Osteoblast (primary cell): ENCODE results near the gene OR4C6. TPM values are rescaled to one million over a fixed set of nuclear protein-coding genes. Genes with fewer than 3 reads are reported as not detected.

Experiments used
- DNase-seq: peaks from one replicate; pipeline ENCODE4 v3.0.0; 2011; ENCODE audit warnings: low spot score, mixed read lengths; ENCODE audit not compliant: insufficient read length; ENCODE audit errors: missing footprints
- H2AFZ ChIP-seq: 2 replicates; pipeline ENCODE4 v1.6.0; 2011; ENCODE audit warnings: mild to moderate bottlenecking, low read length
- H3K27ac ChIP-seq: 2 replicates; pipeline ENCODE4 v1.5.1; 2011; ENCODE audit warnings: mild to moderate bottlenecking, low read depth, low read length, moderate library complexity
- H3K27me3 ChIP-seq: 2 replicates; pipeline ENCODE4 v1.6.0; 2012; ENCODE audit warnings: mild to moderate bottlenecking, control low read depth, inconsistent platforms, low read length, moderate library complexity; ENCODE audit not compliant: insufficient read depth
- H3K36me3 ChIP-seq: 2 replicates; pipeline ENCODE4 v1.5.1; 2011; ENCODE audit warnings: mild to moderate bottlenecking, low read length, control low read depth, moderate library complexity; ENCODE audit not compliant: insufficient read depth
- H3K4me1 ChIP-seq: 2 replicates; pipeline ENCODE4 v1.5.1; 2011; ENCODE audit warnings: mild to moderate bottlenecking, low read length, control low read depth, moderate library complexity; ENCODE audit not compliant: insufficient read depth
- H3K4me2 ChIP-seq: 2 replicates; pipeline ENCODE4 v1.6.0; 2011; ENCODE audit warnings: mild to moderate bottlenecking, low read length; ENCODE audit not compliant: insufficient read depth
- H3K4me3 ChIP-seq: fragments of 200-600 bp; sonication (generic); 3 replicates; pipeline ENCODE4 v1.5.1; 2012; ENCODE audit warnings: mild to moderate bottlenecking, low read length, inconsistent platforms; ENCODE audit not compliant: insufficient read depth
- H3K79me2 ChIP-seq: 2 replicates; pipeline ENCODE4 v1.6.0; 2012; ENCODE audit warnings: mild to moderate bottlenecking, low read length, control low read depth, inconsistent platforms; ENCODE audit not compliant: insufficient read depth
- H3K9me3 ChIP-seq: 2 replicates; pipeline ENCODE4 v1.5.1; 2011; ENCODE audit warnings: low read depth, low read length, control low read depth
- H4K20me1 ChIP-seq: 2 replicates; pipeline ENCODE4 v1.6.0; 2012; ENCODE audit warnings: mild to moderate bottlenecking, low read length, control low read depth; ENCODE audit not compliant: insufficient read depth
- CTCF ChIP-seq: IDR thresholded peaks from 2 replicates; pipeline ENCODE4 v1.5.1; 2011; ENCODE audit warnings: mild to moderate bottlenecking, low read depth, low read length, moderate library complexity; ENCODE audit errors: extremely low read depth
- total RNA-seq: library from RNA; depleted of rRNA; stranded (reverse); fragments of >200 nt; gene quantifications from 2 replicates; pipeline ENCODE4 v1.2.3, GENCODE V29; 2012

Gene OR4C6
- total RNA-seq, 1 donor, result not detected

- Histone ChIP-seq H3K9me3 (no peaks in the 10 kb centered on the region), H3K4me1 (no peaks in the 10 kb centered on the region), H2AFZ (no peak overlapping the region), H3K36me3 (no peaks in the 10 kb centered on the region), H3K4me3 (no peak overlapping the region), H4K20me1 (no peaks in the 10 kb centered on the region), H3K79me2 (no peaks in the 10 kb centered on the region), H3K27me3 (no peaks in the 10 kb centered on the region), H3K27ac (no peak overlapping the region), H3K4me2 (no peak overlapping the region)
- TF ChIP-seq CTCF, result no peak
- no peak for DNase-seq
Measured at GRCh38 chr11:55652560-55652959, 9.4 kb upstream of the OR4C6 start.

- Histone ChIP-seq H3K4me3 (no peak overlapping the region), H3K4me1 (no peaks in the 10 kb centered on the region), H3K79me2 (no peaks in the 10 kb centered on the region), H3K4me2 (no peak overlapping the region), H3K9me3 (no peaks in the 10 kb centered on the region), H3K27me3 (no peaks in the 10 kb centered on the region), H3K27ac (no peak overlapping the region), H2AFZ (no peak overlapping the region), H4K20me1 (no peaks in the 10 kb centered on the region), H3K36me3 (no peaks in the 10 kb centered on the region)
- no peak for DNase-seq
- no peak for TF ChIP-seq CTCF
Measured at GRCh38 chr11:55655096-55655495, 6.9 kb upstream of the OR4C6 start.

- Histone ChIP-seq H2AFZ (no peak overlapping the region), H3K4me2 (no peak overlapping the region), H3K9me3 (no peaks in the 10 kb centered on the region), H3K79me2 (no peaks in the 10 kb centered on the region), H3K4me1 (no peaks in the 10 kb centered on the region), H3K27me3 (no peaks in the 10 kb centered on the region), H4K20me1 (no peaks in the 10 kb centered on the region), H3K4me3 (no peak overlapping the region), H3K27ac (no peak overlapping the region), H3K36me3 (no peaks in the 10 kb centered on the region)
- DNase-seq, result no peak
- no peak for TF ChIP-seq CTCF
Measured at GRCh38 chr11:55658031-55658573, 3.9 kb upstream of the OR4C6 start.

DNA sequence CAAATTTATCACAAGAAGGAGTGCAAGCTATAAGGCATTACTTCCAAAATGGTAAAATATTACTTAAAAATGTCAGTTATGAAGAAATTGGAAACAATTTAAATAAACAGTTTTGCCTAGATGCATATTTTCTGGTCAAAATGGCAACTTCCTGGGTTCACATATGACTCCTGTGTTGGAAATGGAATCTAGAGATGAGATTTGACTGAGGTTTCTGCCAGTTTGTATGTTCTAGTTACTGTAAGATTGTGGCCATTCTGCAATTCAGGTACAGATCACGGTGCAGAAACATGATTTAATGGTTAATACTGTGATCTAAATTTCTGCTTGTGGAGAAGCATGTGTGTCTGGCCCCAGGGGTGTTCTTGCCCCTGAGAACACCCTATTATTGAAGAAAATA, 3.4 kb upstream of the OR4C6 start:
- DNase-seq, result no peak
- Histone ChIP-seq H3K4me1 (no peaks in the 10 kb centered on the region), H4K20me1 (no peaks in the 10 kb centered on the region), H2AFZ (no peak overlapping the region), H3K4me2 (no peak overlapping the region), H3K36me3 (no peaks in the 10 kb centered on the region), H3K4me3 (no peak overlapping the region), H3K9me3 (no peaks in the 10 kb centered on the region), H3K27me3 (no peaks in the 10 kb centered on the region), H3K27ac (no peak overlapping the region), H3K79me2 (no peaks in the 10 kb centered on the region)
- TF ChIP-seq CTCF, result no peak
